Vagina (tissue), 2 donors: Measurements from ENCODE around the gene TMEM63B.

Source experiments
- CTCF ChIP-seq, 3 experiments: fragments of 450-650 bp in 2 of 3; fragments of 200-600 bp in 1 of 3; sonication (generic) in 1 of 3; IDR thresholded peaks; one replicate each; pipeline ENCODE4 v1.5.1; 2017 to 2019; ENCODE audit warnings: antibody characterized with exemption in 3 of 3, mild to moderate bottlenecking in 2 of 3, moderate library complexity in 2 of 3
- POLR2A ChIP-seq, 2 donors: fragments of 450-650 bp; IDR thresholded peaks; one replicate each; pipeline ENCODE4 v1.6.1; 2017; ENCODE audit warnings: antibody characterized with exemption in 2 of 2, mild to moderate bottlenecking in 2 of 2, moderate library complexity in 2 of 2
- POLR2AphosphoS5 ChIP-seq, 2 donors: sonication (generic); formaldehyde crosslinking; IDR thresholded peaks; one replicate each; pipeline ENCODE4 v1.9.0; 2017; ENCODE audit warnings: antibody characterized with exemption in 2 of 2, mild to moderate bottlenecking in 2 of 2, low read depth in 1 of 2; ENCODE audit not compliant: insufficient read depth in 1 of 2

DNA sequence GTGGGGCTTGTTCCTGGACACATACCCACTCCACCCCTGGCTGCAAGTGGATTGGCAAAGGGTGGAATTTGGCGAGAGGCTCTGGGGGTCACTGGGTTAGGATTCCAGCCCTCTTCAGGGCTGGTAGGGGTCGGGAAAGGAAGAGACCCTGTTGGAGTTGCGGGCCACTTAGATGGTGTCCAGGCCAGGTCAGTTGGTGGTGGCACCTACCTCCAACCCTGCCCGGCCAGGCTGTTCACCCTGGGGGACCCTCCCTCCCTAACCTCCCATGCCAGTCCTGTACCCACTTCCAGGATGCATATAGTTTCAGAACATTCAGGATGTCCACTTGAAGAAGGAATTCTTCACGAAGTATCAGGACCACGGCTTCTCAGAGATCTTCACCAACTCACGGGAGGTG lies 52.3 kb downstream of the TMEM63B start:
- TF ChIP-seq CTCF (IDR thresholded peaks at IDR 0.05) (no peak), POLR2AphosphoS5 (IDR thresholded peaks at IDR 0.05; ENCODE audit: insufficient read depth in 1 of 2, low read depth in 1 of 2) (no peak), POLR2A (IDR thresholded peaks at IDR 0.05) (no peak)
